ENCODE data around the gene CASZ1.
A peak's percentile ranks its signal among the peaks of the same experiment; 100 is the strongest.

DNA sequence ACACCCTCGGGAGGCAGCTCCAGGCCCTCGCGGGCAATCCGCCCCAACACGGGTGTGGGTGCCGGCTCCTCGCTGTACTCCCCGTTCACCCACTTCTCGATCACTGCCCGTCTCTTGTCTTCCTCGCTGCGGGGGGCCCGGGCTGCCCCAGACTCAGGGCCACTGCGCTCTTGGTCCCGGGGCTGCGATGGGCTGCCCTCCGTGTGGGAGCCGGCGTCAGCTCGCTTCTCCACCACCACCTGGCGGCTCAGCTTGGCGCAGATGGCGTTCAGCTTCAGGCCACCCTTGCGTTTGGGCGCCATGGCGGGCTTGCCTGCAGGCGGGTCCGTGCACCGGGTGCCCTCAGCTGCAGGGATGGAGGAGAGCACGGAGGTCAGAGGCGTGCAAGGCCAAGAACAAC is 131.2 kb downstream of the CASZ1 start:
- TF ChIP-seq ZBTB8A (IDR thresholded peaks at IDR 0.05; ENCODE audit: partially characterized antibody) (no peak), BRD9 (IDR thresholded peaks at IDR 0.05; ENCODE audit: low read depth, partially characterized antibody) (no peak), TARDBP (IDR thresholded peaks at IDR 0.05) (no peak), TSC22D4 (tag; IDR thresholded peaks at IDR 0.05) (no peak), ZBTB7A (IDR thresholded peaks at IDR 0.05; ENCODE audit: borderline replicate concordance, control insufficient read depth, low read depth, low read length) (no peak), NR2F6 (CRISPR knock-in tag; IDR thresholded peaks at IDR 0.05) (no peak), MAFK (IDR thresholded peaks at IDR 0.05; ENCODE audit: low read length) (no peak), KLF6 (CRISPR knock-in tag; IDR thresholded peaks at IDR 0.05; ENCODE audit: borderline replicate concordance) (no peak)
- TF ChIP-seq, protein P1, sequence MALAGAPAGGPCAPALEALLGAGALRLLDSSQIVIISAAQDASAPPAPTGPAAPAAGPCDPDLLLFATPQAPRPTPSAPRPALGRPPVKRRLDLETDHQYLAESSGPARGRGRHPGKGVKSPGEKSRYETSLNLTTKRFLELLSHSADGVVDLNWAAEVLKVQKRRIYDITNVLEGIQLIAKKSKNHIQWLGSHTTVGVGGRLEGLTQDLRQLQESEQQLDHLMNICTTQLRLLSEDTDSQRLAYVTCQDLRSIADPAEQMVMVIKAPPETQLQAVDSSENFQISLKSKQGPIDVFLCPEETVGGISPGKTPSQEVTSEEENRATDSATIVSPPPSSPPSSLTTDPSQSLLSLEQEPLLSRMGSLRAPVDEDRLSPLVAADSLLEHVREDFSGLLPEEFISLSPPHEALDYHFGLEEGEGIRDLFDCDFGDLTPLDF (CRISPR knock-in tag; IDR thresholded peaks at IDR 0.05), result no peak
- TF ChIP-seq, protein P2, sequence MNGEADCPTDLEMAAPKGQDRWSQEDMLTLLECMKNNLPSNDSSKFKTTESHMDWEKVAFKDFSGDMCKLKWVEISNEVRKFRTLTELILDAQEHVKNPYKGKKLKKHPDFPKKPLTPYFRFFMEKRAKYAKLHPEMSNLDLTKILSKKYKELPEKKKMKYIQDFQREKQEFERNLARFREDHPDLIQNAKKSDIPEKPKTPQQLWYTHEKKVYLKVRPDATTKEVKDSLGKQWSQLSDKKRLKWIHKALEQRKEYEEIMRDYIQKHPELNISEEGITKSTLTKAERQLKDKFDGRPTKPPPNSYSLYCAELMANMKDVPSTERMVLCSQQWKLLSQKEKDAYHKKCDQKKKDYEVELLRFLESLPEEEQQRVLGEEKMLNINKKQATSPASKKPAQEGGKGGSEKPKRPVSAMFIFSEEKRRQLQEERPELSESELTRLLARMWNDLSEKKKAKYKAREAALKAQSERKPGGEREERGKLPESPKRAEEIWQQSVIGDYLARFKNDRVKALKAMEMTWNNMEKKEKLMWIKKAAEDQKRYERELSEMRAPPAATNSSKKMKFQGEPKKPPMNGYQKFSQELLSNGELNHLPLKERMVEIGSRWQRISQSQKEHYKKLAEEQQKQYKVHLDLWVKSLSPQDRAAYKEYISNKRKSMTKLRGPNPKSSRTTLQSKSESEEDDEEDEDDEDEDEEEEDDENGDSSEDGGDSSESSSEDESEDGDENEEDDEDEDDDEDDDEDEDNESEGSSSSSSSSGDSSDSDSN (IDR thresholded peaks at IDR 0.05; ENCODE audit: borderline replicate concordance in 1 of 2, low read depth in 2 of 2, low read length in 2 of 2), result no peak
- TF ChIP-seq, protein P3, sequence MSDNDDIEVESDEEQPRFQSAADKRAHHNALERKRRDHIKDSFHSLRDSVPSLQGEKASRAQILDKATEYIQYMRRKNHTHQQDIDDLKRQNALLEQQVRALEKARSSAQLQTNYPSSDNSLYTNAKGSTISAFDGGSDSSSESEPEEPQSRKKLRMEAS (CRISPR knock-in tag; IDR thresholded peaks at IDR 0.05), result peak; percentile 34; the same call in 1 of the 2 replicates
- TF ChIP-seq, protein P4, sequence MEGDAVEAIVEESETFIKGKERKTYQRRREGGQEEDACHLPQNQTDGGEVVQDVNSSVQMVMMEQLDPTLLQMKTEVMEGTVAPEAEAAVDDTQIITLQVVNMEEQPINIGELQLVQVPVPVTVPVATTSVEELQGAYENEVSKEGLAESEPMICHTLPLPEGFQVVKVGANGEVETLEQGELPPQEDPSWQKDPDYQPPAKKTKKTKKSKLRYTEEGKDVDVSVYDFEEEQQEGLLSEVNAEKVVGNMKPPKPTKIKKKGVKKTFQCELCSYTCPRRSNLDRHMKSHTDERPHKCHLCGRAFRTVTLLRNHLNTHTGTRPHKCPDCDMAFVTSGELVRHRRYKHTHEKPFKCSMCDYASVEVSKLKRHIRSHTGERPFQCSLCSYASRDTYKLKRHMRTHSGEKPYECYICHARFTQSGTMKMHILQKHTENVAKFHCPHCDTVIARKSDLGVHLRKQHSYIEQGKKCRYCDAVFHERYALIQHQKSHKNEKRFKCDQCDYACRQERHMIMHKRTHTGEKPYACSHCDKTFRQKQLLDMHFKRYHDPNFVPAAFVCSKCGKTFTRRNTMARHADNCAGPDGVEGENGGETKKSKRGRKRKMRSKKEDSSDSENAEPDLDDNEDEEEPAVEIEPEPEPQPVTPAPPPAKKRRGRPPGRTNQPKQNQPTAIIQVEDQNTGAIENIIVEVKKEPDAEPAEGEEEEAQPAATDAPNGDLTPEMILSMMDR (IDR thresholded peaks at IDR 0.05 in 2 of 3, conservative IDR thresholded peaks at IDR 0.05 in 1 of 3; ENCODE audit: insufficient read depth in 2 of 3, low read depth in 1 of 3, low read length in 3 of 3), result no peak
